HG03103 (cell line): ENCODE measurements around the gene TMEM132D.

Source experiments
- ATAC-seq: cut with Tn5 transposase; IDR thresholded peaks from one replicate; pipeline ENCODE4 v1.9.1; 2021; ENCODE audit warnings: low read depth; ENCODE audit not compliant: unreplicated experiment

TMEM132D gene

GRCh38 chr12:129827102-129827865 is 76.5 kb downstream of the TMEM132D start:
- no peak for ATAC-seq

- no peak for ATAC-seq
Measured at GRCh38 chr12:129826273-129826672, 77.6 kb downstream of the TMEM132D start.

GRCh38 chr12:129825316-129825715 is 78.5 kb downstream of the TMEM132D start:
- no peak for ATAC-seq

- no peak for ATAC-seq
Measured at GRCh38 chr12:129821964-129822363, 81.9 kb downstream of the TMEM132D start.

- no peak for ATAC-seq
Measured at GRCh38 chr12:129819391-129819790, 84.4 kb downstream of the TMEM132D start.

- ATAC-seq = no peak
Measured at GRCh38 chr12:129815846-129816245, 88.0 kb downstream of the TMEM132D start.

- no peak for ATAC-seq
Measured at GRCh38 chr12:129811963-129812362, 91.9 kb downstream of the TMEM132D start.

- no peak for ATAC-seq
Measured at GRCh38 chr12:129807136-129807535, 96.7 kb downstream of the TMEM132D start.

- no peak for ATAC-seq
Measured at GRCh38 chr12:129791396-129791795, 112.4 kb downstream of the TMEM132D start.

- ATAC-seq = no peak
Measured at GRCh38 chr12:129790930-129791329, 112.9 kb downstream of the TMEM132D start.

GRCh38 chr12:129790331-129790730 is 113.5 kb downstream of the TMEM132D start:
- no peak for ATAC-seq

GRCh38 chr12:129789921-129790320 is 113.9 kb downstream of the TMEM132D start:
- ATAC-seq = no peak

GRCh38 chr12:129788506-129789084 is 115.2 kb downstream of the TMEM132D start:
- ATAC-seq = no peak

- ATAC-seq = no peak
Measured at GRCh38 chr12:129779989-129780388, 123.8 kb downstream of the TMEM132D start.

GRCh38 chr12:129779033-129779432 is 124.8 kb downstream of the TMEM132D start:
- no peak for ATAC-seq

- no peak for ATAC-seq
Measured at GRCh38 chr12:129776977-129777667, 126.7 kb downstream of the TMEM132D start.

GRCh38 chr12:129772501-129773493 is 131.0 kb downstream of the TMEM132D start:
- no peak for ATAC-seq

GRCh38 chr12:129771238-129771637 is 132.6 kb downstream of the TMEM132D start:
- no peak for ATAC-seq

- ATAC-seq = no peak
Measured at GRCh38 chr12:129765719-129766118, 138.1 kb downstream of the TMEM132D start.

- ATAC-seq = no peak
Measured at GRCh38 chr12:129762436-129762835, 141.4 kb downstream of the TMEM132D start.
